Upper lobe of right lung (tissue), 1 donor: ENCODE results near the gene KDELR3. TPM values are rescaled to one million over a fixed set of nuclear protein-coding genes. Genes with fewer than 3 reads are reported as not detected.

Experiments
- ATAC-seq: fragments of 200-7000 bp; cut with Tn5 transposase; one replicate; pipeline ENCODE4 v1.9.1; 2020; ENCODE audit warnings: mild to moderate bottlenecking, moderate library complexity
- DNase-seq: peaks from one replicate; pipeline ENCODE4 v3.0.0-alpha.2; 2020
- H3K27ac ChIP-seq: fragments of 200-600 bp; one replicate; pipeline ENCODE4 v1.8.0; 2022
- H3K27me3 ChIP-seq: fragments of 200-600 bp; one replicate; pipeline ENCODE4 v1.8.0; 2022; ENCODE audit warnings: mild to moderate bottlenecking
- H3K36me3 ChIP-seq: fragments of 200-600 bp; one replicate; pipeline ENCODE4 v1.8.0; 2022
- H3K4me1 ChIP-seq: fragments of 200-600 bp; one replicate; pipeline ENCODE4 v1.8.0; 2022
- H3K4me3 ChIP-seq: fragments of 200-600 bp; one replicate; pipeline ENCODE4 v1.8.0; 2022; ENCODE audit warnings: mild to moderate bottlenecking
- H3K9me3 ChIP-seq: fragments of 200-600 bp; one replicate; pipeline ENCODE4 v1.8.0; 2022
- CTCF ChIP-seq: fragments of 200-600 bp; IDR thresholded peaks from one replicate; pipeline ENCODE4 v1.8.0; 2022; ENCODE audit warnings: antibody characterized with exemption
- intact Hi-C: fragments of 100-400 bp; cut with DNase I; formaldehyde crosslinking; loops from one replicate; pipeline ENCODE4 v1.11.0; 2022
- total RNA-seq: library from RNA; stranded (reverse); fragmentation: NEBNext Ultra II Directional; extraction: Animal tissue kit (Norgen Biotek cat#: 25700); gene quantifications from one replicate; pipeline ENCODE4 v1.2.1, GENCODE V29; 2021
- donor health status: DM: no; HTN: yes; CAD: no; lungs with severe emphysema.

The KDELR3 gene
- total RNA-seq, 1 donor from 2014 or later = 5.9 TPM

- H3K36me3 ChIP-seq = no peaks in the 10 kb centered on the region
- peaks cover 67% of the 10 kb centered on the region for H3K27me3 ChIP-seq
- H3K9me3 ChIP-seq = no peaks in the 10 kb centered on the region
- no peak for ATAC-seq
- intact Hi-C loops = no loop called here
- H3K4me1 ChIP-seq = no peaks in the 10 kb centered on the region
- H3K27ac ChIP-seq = no peak within 1 kb of the TSS
- peak within 1 kb of the TSS; percentile 40 for H3K4me3 ChIP-seq
- TF ChIP-seq CTCF = no peak
- DNase-seq = no peak
Observed at GRCh38 chr22:38455076-38455529, 12.8 kb upstream of the KDELR3 start, which contains the start of gene KCNJ4. KCNJ4 (minus strand) TSS chr22:38455199; CDS start chr22:38428132, 27,067 bp downstream.

- no peak for TF ChIP-seq CTCF
- intact Hi-C loops = no loop called here
- peaks cover 67% of the 10 kb centered on the region for H3K27me3 ChIP-seq
Observed at GRCh38 chr22:38455530-38456271, 12.2 kb upstream of the KDELR3 start.

GRCh38 chr22:38456272-38456835, 11.5 kb upstream of the KDELR3 start:
- ATAC-seq (no peak), DNase-seq (no peak)
- peaks cover 63% of the 10 kb centered on the region for H3K27me3 ChIP-seq
- no peaks in the 10 kb centered on the region for H3K9me3 ChIP-seq
- H3K27ac ChIP-seq = no peak overlapping the region
- H3K4me3 ChIP-seq = no peak overlapping the region
- no peaks in the 10 kb centered on the region for H3K4me1 ChIP-seq
- intact Hi-C loops = no loop called here
- no peak for TF ChIP-seq CTCF
- no peaks in the 10 kb centered on the region for H3K36me3 ChIP-seq

More at GRCh38 chr22:38455530-38456271, 12.2 kb upstream of the KDELR3 start:
- H3K9me3 ChIP-seq = no peaks in the 10 kb centered on the region
- no peaks in the 10 kb centered on the region for H3K36me3 ChIP-seq
- DNase-seq (no peak), ATAC-seq (peak; percentile 27)
- peak overlapping the region; percentile 21 for H3K4me3 ChIP-seq
- H3K4me1 ChIP-seq = no peaks in the 10 kb centered on the region
- no peak overlapping the region for H3K27ac ChIP-seq

GRCh38 chr22:38456841-38457699, 10.8 kb upstream of the KDELR3 start:
- Histone ChIP-seq H3K36me3 (no peaks in the 10 kb centered on the region), H3K27ac (no peak overlapping the region), H3K4me1 (peaks cover 6% of the 10 kb centered on the region), H3K9me3 (no peaks in the 10 kb centered on the region), H3K27me3 (peaks cover 67% of the 10 kb centered on the region), H3K4me3 (no peak overlapping the region)
- intact Hi-C loops = no loop called here
- TF ChIP-seq CTCF = no peak
- DNase-seq = no peak
- ATAC-seq = no peak

GRCh38 chr22:38460426-38460840, 7.5 kb upstream of the KDELR3 start:
- DNase-seq (no peak), ATAC-seq (no peak)
- Histone ChIP-seq H3K27ac (no peak overlapping the region), H3K36me3 (no peaks in the 10 kb centered on the region), H3K27me3 (peaks cover 77% of the 10 kb centered on the region), H3K4me3 (no peak overlapping the region), H3K4me1 (peaks cover 6% of the 10 kb centered on the region), H3K9me3 (no peaks in the 10 kb centered on the region)
- TF ChIP-seq CTCF = no peak
- intact Hi-C loops = no loop called here
